Mucosa of descending colon (tissue), 3 donors: ENCODE measurements around the gene PRRC2B. TPM values are rescaled to one million over a fixed set of nuclear protein-coding genes. Genes with fewer than 3 reads are reported as not detected.

ENCODE experiments used
- ATAC-seq: fragments of 200-7000 bp; cut with Tn5 transposase; one replicate; pipeline ENCODE4 v1.9.1; 2020; ENCODE audit warnings: mild to moderate bottlenecking, moderate library complexity
- DNase-seq, 3 donors: peaks; one replicate each; pipeline ENCODE4 v3.0.0-alpha.2; 2020
- H3K36me3 ChIP-seq: fragments of 200-600 bp; one replicate; pipeline ENCODE4 v1.8.0; 2021; ENCODE audit warnings: low read depth, mild to moderate bottlenecking
- H3K4me1 ChIP-seq: fragments of 200-600 bp; one replicate; pipeline ENCODE4 v1.8.0; 2021; ENCODE audit warnings: low read depth, mild to moderate bottlenecking
- H3K4me3 ChIP-seq: fragments of 200-600 bp; one replicate; pipeline ENCODE4 v1.8.0; 2021; ENCODE audit warnings: mild to moderate bottlenecking
- H3K9me3 ChIP-seq: fragments of 200-600 bp; one replicate; pipeline ENCODE4 v1.8.0; 2021; ENCODE audit warnings: mild to moderate bottlenecking
- CTCF ChIP-seq: fragments of 200-600 bp; IDR thresholded peaks from one replicate; pipeline ENCODE4 v1.8.0; 2022; ENCODE audit warnings: antibody characterized with exemption, mild to moderate bottlenecking
- intact Hi-C, 2 donors: fragments of 100-400 bp; cut with DNase I in 1 of 2; cut with micrococcal nuclease in 1 of 2; formaldehyde crosslinking; loops; one replicate each; pipeline versions ENCODE4 v1.11.0 to v1.11.1; 2022; cut with DNase I, micrococcal nuclease
- total RNA-seq, 3 donors: library from RNA; stranded (reverse); fragmentation: NEBNext Ultra II Directional in 2 of 3; extraction: Animal tissue kit (Norgen Biotek cat#: 25700) in 2 of 3; gene quantifications; one replicate each; pipeline versions ENCODE4 v1.2.1 to v1.2.4, GENCODE V29; 2021 to 2023
- donor health status: DM: no; HTN: no; CAD: no; lungs with moderate emphysema.
- donor health status: DM: no; HTN: no; CAD: no.
- donor health status: DM: no; HTN: yes; CAD: no.

Gene PRRC2B
- total RNA-seq, 3 donors from 2014 or later: 105 to 175 (median 113) TPM

GRCh38 chr9:131419716-131420115 is 25.8 kb downstream of the PRRC2B start:
- no peaks in the 10 kb centered on the region for H3K36me3 ChIP-seq

GRCh38 chr9:131420980-131421624 is 27.2 kb downstream of the PRRC2B start:
- peaks cover 52% of the 10 kb centered on the region for H3K4me1 ChIP-seq
- DNase-seq (no peak), ATAC-seq (no peak)
- no peak for TF ChIP-seq CTCF
- no peaks in the 10 kb centered on the region for H3K36me3 ChIP-seq
- intact Hi-C loops: no loop called here
- no peak overlapping the region for H3K4me3 ChIP-seq
- H3K9me3 ChIP-seq: no peaks in the 10 kb centered on the region

More at GRCh38 chr9:131419716-131420115, 25.8 kb downstream of the PRRC2B start:
- peaks cover 52% of the 10 kb centered on the region for H3K4me1 ChIP-seq
- no peak overlapping the region for H3K4me3 ChIP-seq
- no peak for DNase-seq
- intact Hi-C loops: no loop called here
- ATAC-seq: no peak
- TF ChIP-seq CTCF: no peak
- no peaks in the 10 kb centered on the region for H3K9me3 ChIP-seq

- no peak for ATAC-seq
- no peak for TF ChIP-seq CTCF
- intact Hi-C loops: no loop called here
- no peaks in the 10 kb centered on the region for H3K36me3 ChIP-seq
- peaks cover 52% of the 10 kb centered on the region for H3K4me1 ChIP-seq
- no peak for DNase-seq
- no peak overlapping the region for H3K4me3 ChIP-seq
- no peaks in the 10 kb centered on the region for H3K9me3 ChIP-seq
Measured at GRCh38 chr9:131421691-131422090, 27.8 kb downstream of the PRRC2B start.

- DNase-seq (peak in 1 of 3 donors; percentile 27), ATAC-seq (peak; percentile 50)
- TF ChIP-seq CTCF: no peak
- Histone ChIP-seq H3K36me3 (no peaks in the 10 kb centered on the region), H3K4me1 (peaks cover 48% of the 10 kb centered on the region), H3K4me3 (no peak overlapping the region), H3K9me3 (no peaks in the 10 kb centered on the region)
- intact Hi-C loops: no loop called here
Measured at GRCh38 chr9:131422241-131422792, 28.4 kb downstream of the PRRC2B start.

- Histone ChIP-seq H3K4me3 (no peak overlapping the region), H3K4me1 (peaks cover 42% of the 10 kb centered on the region), H3K9me3 (no peaks in the 10 kb centered on the region), H3K36me3 (no peaks in the 10 kb centered on the region)
- TF ChIP-seq CTCF: no peak
- peak; percentile 72 for ATAC-seq
- intact Hi-C loops: no loop called here
- peak; percentile 65 to 71 (median 69) for DNase-seq
Measured at GRCh38 chr9:131423171-131423581, 29.3 kb downstream of the PRRC2B start.
